OCI-LY7 (cell line): ENCODE measurements around the gene ADAM33.

Source experiments
- CTCF ChIP-seq: fragments of 200-600 bp; sonication (generic); conservative IDR thresholded peaks from 2 replicates; pipeline ENCODE4 v1.5.1; 2014; ENCODE audit warnings: mild to moderate bottlenecking, antibody characterized with exemption, low read length, moderate library complexity, mixed read lengths
- EZH2phosphoT487 ChIP-seq: fragments of 200-600 bp; sonication (generic); IDR thresholded peaks from 2 replicates; pipeline ENCODE4 v1.6.1; 2018; ENCODE audit warnings: low read depth, borderline replicate concordance, mild to moderate bottlenecking, mixed run types, antibody characterized with exemption, low read length, moderate library complexity, mixed read lengths

- TF ChIP-seq CTCF (no peak), EZH2phosphoT487 (no peak)
Measured at GRCh38 chr20:3678198-3678597, 3.6 kb downstream of the ADAM33 start.
